ENCODE results near the gene KRTAP23-1. TPM values are rescaled to one million over a fixed set of nuclear protein-coding genes. Genes with fewer than 3 reads are reported as not detected.

Gene KRTAP23-1
- polyA plus RNA-seq, 1 of the 3 experiments (the other 2 are of a cell fraction) = not detected

DNA sequence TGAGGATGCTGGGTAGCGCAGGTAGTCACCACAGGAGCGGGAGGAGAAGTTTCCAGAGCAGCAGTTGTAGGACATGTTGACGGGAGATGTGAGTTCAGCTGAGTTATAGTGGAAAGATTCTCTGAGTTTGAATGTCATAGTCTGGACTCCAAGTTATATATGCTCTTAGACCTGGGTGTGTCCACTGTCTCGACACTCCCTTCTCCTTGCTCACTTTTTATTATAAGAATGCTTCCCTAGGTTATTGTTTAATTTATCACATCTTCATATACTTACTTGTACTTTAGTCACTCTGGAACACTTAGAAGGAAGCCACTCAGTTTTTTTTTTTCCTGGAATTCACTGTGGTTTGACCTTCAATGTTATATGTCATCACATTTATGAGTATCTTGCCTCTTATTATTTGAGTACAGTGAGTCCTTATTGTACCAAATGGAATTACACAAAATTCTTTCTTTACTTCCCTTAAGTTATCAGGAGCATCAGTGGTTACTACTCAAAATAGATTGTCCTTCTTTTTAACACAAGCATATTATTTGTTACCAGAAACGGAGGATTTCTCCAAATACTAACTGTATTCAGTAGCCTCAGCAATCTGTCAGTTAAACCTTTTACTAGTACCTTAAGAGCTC is 23.8 kb upstream of the KRTAP23-1 start, which contains the start of gene KRTAP13-2 (continued):
- TF ChIP-seq SIN3A (IDR thresholded peaks at IDR 0.05; ENCODE audit: borderline replicate concordance, low read depth, low read length) = no peak
- no peak for TF ChIP-seq FOSL2 (IDR thresholded peaks at IDR 0.05; ENCODE audit: borderline replicate concordance, low read depth)
- no peak for TF ChIP-seq NRF1 (IDR thresholded peaks at IDR 0.05; ENCODE audit: low read depth, low read length)
- TF ChIP-seq MXI1 (IDR thresholded peaks at IDR 0.05; ENCODE audit: low read depth, low read length) = no peak
- no peak for TF ChIP-seq TAF1 (IDR thresholded peaks at IDR 0.05; ENCODE audit: borderline replicate concordance, low read depth, low read length)
- no peak for TF ChIP-seq MEF2A (IDR thresholded peaks at IDR 0.05; ENCODE audit: borderline replicate concordance, low read depth)
- no peak for TF ChIP-seq FOXJ3 (CRISPR knock-in tag; IDR thresholded peaks at IDR 0.05)
- TF ChIP-seq RCOR1 (IDR thresholded peaks at IDR 0.05; ENCODE audit: low read length) = no peak

DNA sequence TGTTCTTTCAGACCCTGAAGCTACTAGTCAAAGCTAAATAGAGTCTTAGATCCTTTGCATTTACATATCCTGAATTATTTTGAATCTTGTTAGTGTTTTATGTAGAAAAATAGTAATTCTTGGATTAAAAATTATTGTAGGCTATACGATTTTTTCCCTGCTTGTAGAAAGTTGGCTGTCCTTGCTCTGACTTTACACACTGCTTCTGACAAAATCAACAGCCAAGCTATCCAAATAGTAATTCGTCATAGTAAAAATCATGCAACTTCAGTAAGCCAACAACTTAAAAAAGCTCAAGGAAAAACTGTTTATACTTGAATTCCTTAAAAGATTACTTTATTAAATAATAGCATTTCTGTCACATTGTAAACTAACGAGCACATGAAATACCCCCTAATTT is 7.5 kb upstream of the KRTAP23-1 start:
- Histone ChIP-seq H3F3A (replicated peaks; ENCODE audit: insufficient read depth) (no peaks in the 10 kb centered on the region), H3K4me2 (no peak overlapping the region), H3K9me2 (no peaks in the 10 kb centered on the region), H2AFZ (ENCODE audit: low read depth) (no peak overlapping the region), H3K27ac (ENCODE audit: low read depth in 2 of 2, low read length in 1 of 2) (no peak overlapping the region), H3K79me2 (ENCODE audit: insufficient read depth) (no peaks in the 10 kb centered on the region), H3K36me3 (replicated peaks in 1 of 2; ENCODE audit: control insufficient read depth in 1 of 2, insufficient read depth in 2 of 2, low read length in 1 of 2) (no peaks in the 10 kb centered on the region), H3K27me3 (ENCODE audit: insufficient read depth) (no peaks in the 10 kb centered on the region), H4K20me1 (ENCODE audit: insufficient read depth) (no peaks in the 10 kb centered on the region), H3K4me1 (ENCODE audit: control insufficient read depth in 1 of 2, insufficient read depth in 2 of 2, low read depth in 1 of 2, low read length in 1 of 2) (no peaks in the 10 kb centered on the region), H3K4me3 (ENCODE audit: low read depth in 2 of 2, low read length in 1 of 2) (no peak overlapping the region), H3K9ac (no peak overlapping the region), H3K9me3 (no peaks in the 10 kb centered on the region)
- CTCF ChIA-PET = no interaction called here
- no peak for TF ChIP-seq FOSL2 (IDR thresholded peaks at IDR 0.05; ENCODE audit: borderline replicate concordance, low read depth)
- no peak for TF ChIP-seq RFX5 (IDR thresholded peaks at IDR 0.05; ENCODE audit: low read length)
- TF ChIP-seq GATA2 (CRISPR knock-in tag; IDR thresholded peaks at IDR 0.05) = no peak
- no peak for TF ChIP-seq TEAD4 (IDR thresholded peaks at IDR 0.05; ENCODE audit: borderline replicate concordance, insufficient read depth)
- TF ChIP-seq NFIC (IDR thresholded peaks at IDR 0.05; ENCODE audit: borderline replicate concordance) = no peak
- TF ChIP-seq RCOR1 (IDR thresholded peaks at IDR 0.05; ENCODE audit: low read length) = no peak
- no peak for TF ChIP-seq SMC3 (IDR thresholded peaks at IDR 0.05; ENCODE audit: low read depth, low read length)
- TF ChIP-seq ELF1 (IDR thresholded peaks at IDR 0.05) = no peak
- TF ChIP-seq EP300 (IDR thresholded peaks at IDR 0.05; ENCODE audit: borderline replicate concordance in 1 of 2, low read depth in 1 of 2, low read length in 1 of 2) = no peak
- no peak for TF ChIP-seq RXRA (IDR thresholded peaks at IDR 0.05; ENCODE audit: borderline replicate concordance, low read depth)
- no peak for TF ChIP-seq POLR2AphosphoS5 (IDR thresholded peaks at IDR 0.05; ENCODE audit: low read depth, low read length)
- 2% methylated on average over 3 of the region's 3 CpGs for WGBS (ENCODE audit: low lambda C conversion rate)
- POLR2A ChIA-PET = no interaction called here
- DNase-seq = no peak

GRCh38 chr21:30354308-30355005 is 6.1 kb upstream of the KRTAP23-1 start:
- no peak for DNase-seq
- CTCF ChIA-PET = no interaction called here
- POLR2A ChIA-PET = no interaction called here
- 0% methylated on average over 1 of the region's 1 CpG for WGBS (ENCODE audit: low lambda C conversion rate)
- Histone ChIP-seq H3K9me2 (no peaks in the 10 kb centered on the region), H3K36me3 (replicated peaks in 1 of 2; ENCODE audit: control insufficient read depth in 1 of 2, insufficient read depth in 2 of 2, low read length in 1 of 2) (no peaks in the 10 kb centered on the region), H3F3A (replicated peaks; ENCODE audit: insufficient read depth) (no peaks in the 10 kb centered on the region), H3K9ac (no peak overlapping the region), H3K27me3 (ENCODE audit: insufficient read depth) (no peaks in the 10 kb centered on the region), H3K4me3 (ENCODE audit: low read depth in 2 of 2, low read length in 1 of 2) (no peak overlapping the region), H2AFZ (ENCODE audit: low read depth) (no peak overlapping the region), H3K79me2 (ENCODE audit: insufficient read depth) (no peaks in the 10 kb centered on the region), H4K20me1 (ENCODE audit: insufficient read depth) (no peaks in the 10 kb centered on the region), H3K9me3 (no peaks in the 10 kb centered on the region), H3K4me2 (no peak overlapping the region), H3K4me1 (ENCODE audit: control insufficient read depth in 1 of 2, insufficient read depth in 2 of 2, low read depth in 1 of 2, low read length in 1 of 2) (no peaks in the 10 kb centered on the region), H3K27ac (ENCODE audit: low read depth in 2 of 2, low read length in 1 of 2) (no peak overlapping the region)
- TF ChIP-seq JUND (IDR thresholded peaks at IDR 0.05) = no peak
- no peak for TF ChIP-seq TCF12 (IDR thresholded peaks at IDR 0.05)
- no peak for TF ChIP-seq RCOR1 (IDR thresholded peaks at IDR 0.05; ENCODE audit: low read length)
- no peak for TF ChIP-seq FOXM1 (IDR thresholded peaks at IDR 0.05; ENCODE audit: low read depth)
- no peak for TF ChIP-seq GATA2 (CRISPR knock-in tag; IDR thresholded peaks at IDR 0.05)
- TF ChIP-seq, protein P1, sequence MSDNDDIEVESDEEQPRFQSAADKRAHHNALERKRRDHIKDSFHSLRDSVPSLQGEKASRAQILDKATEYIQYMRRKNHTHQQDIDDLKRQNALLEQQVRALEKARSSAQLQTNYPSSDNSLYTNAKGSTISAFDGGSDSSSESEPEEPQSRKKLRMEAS (IDR thresholded peaks at IDR 0.05; ENCODE audit: low read depth) = no peak
- TF ChIP-seq MEF2A (IDR thresholded peaks at IDR 0.05; ENCODE audit: borderline replicate concordance, low read depth) = no peak
- no peak for TF ChIP-seq NRF1 (IDR thresholded peaks at IDR 0.05; ENCODE audit: low read depth, low read length)
- no peak for TF ChIP-seq RAD21 (IDR thresholded peaks at IDR 0.05; ENCODE audit: low read length)
- no peak for TF ChIP-seq EZH2phosphoT487 (IDR thresholded peaks at IDR 0.05; ENCODE audit: borderline replicate concordance, low read depth)
- TF ChIP-seq SMC3 (IDR thresholded peaks at IDR 0.05; ENCODE audit: low read depth, low read length) = no peak
- no peak for TF ChIP-seq PBX3 (IDR thresholded peaks at IDR 0.05)
- TF ChIP-seq TEAD4 (IDR thresholded peaks at IDR 0.05; ENCODE audit: borderline replicate concordance, insufficient read depth) = no peak
- no peak for TF ChIP-seq USF2 (IDR thresholded peaks at IDR 0.05; ENCODE audit: borderline replicate concordance, low read depth, low read length)
- no peak for TF ChIP-seq GABPA (IDR thresholded peaks at IDR 0.05; ENCODE audit: low read depth)

Measured in SK-N-SH (cell line).